HepG2 (cell line): ENCODE data around the gene YAP1. TPM values are rescaled to one million over a fixed set of nuclear protein-coding genes. Genes with fewer than 3 reads are reported as not detected.

Experiments
- ARHGAP35 ChIP-seq: sonication (generic); formaldehyde crosslinking; IDR thresholded peaks from 2 replicates; pipeline ENCODE4 v1.9.0; 2022; ENCODE audit warnings: mild to moderate bottlenecking, inconsistent platforms, moderate library complexity, missing genetic modification reagents, borderline replicate concordance
- CEBPG ChIP-seq: IDR thresholded peaks from 2 replicates; pipeline ENCODE4 v1.6.1; 2016
- MEF2D ChIP-seq: sonication (generic); formaldehyde crosslinking; IDR thresholded peaks from 2 replicates; pipeline ENCODE4 v1.5.1; 2020; ENCODE audit warnings: mild to moderate bottlenecking, missing genetic modification reagents
- PHF8 ChIP-seq: sonication (generic); formaldehyde crosslinking; IDR thresholded peaks from 2 replicates; pipeline ENCODE4 v1.5.0; 2020; ENCODE audit warnings: missing genetic modification reagents
- SCMH1 ChIP-seq: sonication (generic); formaldehyde crosslinking; IDR thresholded peaks from 2 replicates; pipeline ENCODE4 v1.9.0; 2021; ENCODE audit warnings: missing genetic modification reagents, mild to moderate bottlenecking, borderline replicate concordance
- SOX5 ChIP-seq: IDR thresholded peaks from 2 replicates; pipeline ENCODE4 v1.6.1; 2016; ENCODE audit warnings: borderline replicate concordance
- SUZ12 ChIP-seq: fragments of 150-350 bp; IDR thresholded peaks from 2 replicates; pipeline ENCODE4 v1.6.1; 2014; ENCODE audit warnings: low read depth, low read length
- TBP ChIP-seq: sonication (generic); formaldehyde crosslinking; IDR thresholded peaks from 2 replicates; pipeline ENCODE4 v1.5.0; 2020; ENCODE audit warnings: missing genetic modification reagents
- TCF7 ChIP-seq: sonication (generic); IDR thresholded peaks from 2 replicates; pipeline ENCODE4 v1.6.1; 2016; ENCODE audit warnings: antibody characterized with exemption, low read depth
- ZMYM2 ChIP-seq: sonication (generic); formaldehyde crosslinking; IDR thresholded peaks from 2 replicates; pipeline ENCODE4 v1.8.0; 2022; ENCODE audit warnings: mild to moderate bottlenecking, missing genetic modification reagents
- ZNF839 ChIP-seq: sonication (generic); formaldehyde crosslinking; IDR thresholded peaks from 2 replicates; pipeline ENCODE4 v1.4.0; 2020; ENCODE audit warnings: missing genetic modification reagents, mild to moderate bottlenecking, borderline replicate concordance
- ZNF841 ChIP-seq: sonication (generic); formaldehyde crosslinking; IDR thresholded peaks from 2 replicates; pipeline ENCODE4 v1.8.1; 2023; ENCODE audit warnings: missing genetic modification reagents, borderline replicate concordance
- ZSCAN31 ChIP-seq: sonication (generic); formaldehyde crosslinking; IDR thresholded peaks from 2 replicates; pipeline ENCODE4 v1.5.0; 2020; ENCODE audit warnings: low read depth, mild to moderate bottlenecking, missing genetic modification reagents
- ZSCAN9 ChIP-seq: IDR thresholded peaks from 2 replicates; pipeline ENCODE4 v1.6.1; 2016; ENCODE audit warnings: borderline replicate concordance
- polyA plus RNA-seq, 8 experiments: library from polyadenylated mRNA; depleted of rRNA in 3 of 8; stranded (reverse) in 7 of 8; unstranded in 1 of 8; fragments of >200 nt; fragmentation: Illumina TruSeq in 4 of 8; extraction: Trizol in 4 of 8; gene quantifications; 2 replicates each; pipeline versions ENCODE4 v1.2.1 to v1.2.3, GENCODE V29; 2011 to 2016; ENCODE audit warnings: low read depth in 4 of 8, missing spikeins in 1 of 8, mixed read lengths in 1 of 8; ENCODE audit not compliant: insufficient read depth in 1 of 8
- total RNA-seq, 5 experiments: library from RNA; depleted of rRNA; stranded (reverse); fragments of >200 nt; fragmentation: Illumina TruSeq; extraction: Trizol; gene quantifications; 2 replicates each; pipeline ENCODE4 v1.2.3, GENCODE V29; 2016; ENCODE audit warnings: low read depth in 1 of 5
- TF ChIP-seq, protein P1 (sequence below): sonication (generic); formaldehyde crosslinking; IDR thresholded peaks from 2 replicates; pipeline ENCODE4 v1.5.0; 2020; ENCODE audit warnings: mild to moderate bottlenecking, missing genetic modification reagents
- TF ChIP-seq, protein P2 (sequence below): IDR thresholded peaks from 2 replicates; pipeline ENCODE4 v1.6.1; 2016; ENCODE audit warnings: control low read depth
- TF ChIP-seq, protein P3 (sequence below): sonication (generic); formaldehyde crosslinking; IDR thresholded peaks from 2 replicates; pipeline ENCODE4 v1.5.1; 2020; ENCODE audit warnings: mild to moderate bottlenecking, missing genetic modification reagents, moderate library complexity
- TF ChIP-seq, protein P4 (sequence below): IDR thresholded peaks from 2 replicates; pipeline ENCODE4 v1.6.1; 2012; ENCODE audit warnings: low read length, improper control_type of control experiment
- TF ChIP-seq, protein P5 (sequence below): sonication (generic); formaldehyde crosslinking; IDR thresholded peaks from 2 replicates; pipeline ENCODE4 v1.4.0; 2020; ENCODE audit warnings: missing genetic modification reagents

The YAP1 gene
- total and polyA plus RNA-seq, 2 of the 13 experiments (the other 11 are each of a cell fraction or from before 2014, with no cell fraction given) = 59.5 to 91.0 TPM

GRCh38 chr11:102111787-102112508, 1.7 kb downstream of the YAP1 start (continued):
- TF ChIP-seq ZNF841 (CRISPR knock-in tag) (no peak), MEF2D (CRISPR knock-in tag) (peak; percentile 67), ZSCAN9 (CRISPR knock-in tag) (peak; percentile 56; the same call in 1 of the 2 replicates), CEBPG (no peak; the same call in none of the 2 replicates), ARHGAP35 (CRISPR knock-in tag) (no peak), PHF8 (no peak; the same call in none of the 2 replicates), TBP (CRISPR knock-in tag) (no peak), TCF7 (peak; percentile 87), SCMH1 (CRISPR knock-in tag) (no peak), ZMYM2 (CRISPR knock-in tag) (no peak), SUZ12 (no peak), SOX5 (CRISPR knock-in tag) (peak; percentile 54; the same call in 1 of the 2 replicates), ZNF839 (CRISPR knock-in tag) (no peak), ZSCAN31 (CRISPR knock-in tag) (no peak)
- TF ChIP-seq, protein P1, sequence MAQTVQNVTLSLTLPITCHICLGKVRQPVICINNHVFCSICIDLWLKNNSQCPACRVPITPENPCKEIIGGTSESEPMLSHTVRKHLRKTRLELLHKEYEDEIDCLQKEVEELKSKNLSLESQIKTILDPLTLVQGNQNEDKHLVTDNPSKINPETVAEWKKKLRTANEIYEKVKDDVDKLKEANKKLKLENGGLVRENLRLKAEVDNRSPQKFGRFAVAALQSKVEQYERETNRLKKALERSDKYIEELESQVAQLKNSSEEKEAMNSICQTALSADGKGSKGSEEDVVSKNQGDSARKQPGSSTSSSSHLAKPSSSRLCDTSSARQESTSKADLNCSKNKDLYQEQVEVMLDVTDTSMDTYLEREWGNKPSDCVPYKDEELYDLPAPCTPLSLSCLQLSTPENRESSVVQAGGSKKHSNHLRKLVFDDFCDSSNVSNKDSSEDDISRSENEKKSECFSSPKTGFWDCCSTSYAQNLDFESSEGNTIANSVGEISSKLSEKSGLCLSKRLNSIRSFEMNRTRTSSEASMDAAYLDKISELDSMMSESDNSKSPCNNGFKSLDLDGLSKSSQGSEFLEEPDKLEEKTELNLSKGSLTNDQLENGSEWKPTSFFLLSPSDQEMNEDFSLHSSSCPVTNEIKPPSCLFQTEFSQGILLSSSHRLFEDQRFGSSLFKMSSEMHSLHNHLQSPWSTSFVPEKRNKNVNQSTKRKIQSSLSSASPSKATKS (CRISPR knock-in tag) = no peak
- TF ChIP-seq, protein P2, sequence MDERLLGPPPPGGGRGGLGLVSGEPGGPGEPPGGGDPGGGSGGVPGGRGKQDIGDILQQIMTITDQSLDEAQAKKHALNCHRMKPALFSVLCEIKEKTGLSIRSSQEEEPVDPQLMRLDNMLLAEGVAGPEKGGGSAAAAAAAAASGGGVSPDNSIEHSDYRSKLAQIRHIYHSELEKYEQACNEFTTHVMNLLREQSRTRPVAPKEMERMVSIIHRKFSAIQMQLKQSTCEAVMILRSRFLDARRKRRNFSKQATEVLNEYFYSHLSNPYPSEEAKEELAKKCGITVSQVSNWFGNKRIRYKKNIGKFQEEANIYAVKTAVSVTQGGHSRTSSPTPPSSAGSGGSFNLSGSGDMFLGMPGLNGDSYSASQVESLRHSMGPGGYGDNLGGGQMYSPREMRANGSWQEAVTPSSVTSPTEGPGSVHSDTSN (CRISPR knock-in tag) = no peak
- TF ChIP-seq, protein P3, sequence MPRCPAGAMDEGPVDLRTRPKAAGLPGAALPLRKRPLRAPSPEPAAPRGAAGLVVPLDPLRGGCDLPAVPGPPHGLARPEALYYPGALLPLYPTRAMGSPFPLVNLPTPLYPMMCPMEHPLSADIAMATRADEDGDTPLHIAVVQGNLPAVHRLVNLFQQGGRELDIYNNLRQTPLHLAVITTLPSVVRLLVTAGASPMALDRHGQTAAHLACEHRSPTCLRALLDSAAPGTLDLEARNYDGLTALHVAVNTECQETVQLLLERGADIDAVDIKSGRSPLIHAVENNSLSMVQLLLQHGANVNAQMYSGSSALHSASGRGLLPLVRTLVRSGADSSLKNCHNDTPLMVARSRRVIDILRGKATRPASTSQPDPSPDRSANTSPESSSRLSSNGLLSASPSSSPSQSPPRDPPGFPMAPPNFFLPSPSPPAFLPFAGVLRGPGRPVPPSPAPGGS (CRISPR knock-in tag) = no peak
- TF ChIP-seq, protein P4, sequence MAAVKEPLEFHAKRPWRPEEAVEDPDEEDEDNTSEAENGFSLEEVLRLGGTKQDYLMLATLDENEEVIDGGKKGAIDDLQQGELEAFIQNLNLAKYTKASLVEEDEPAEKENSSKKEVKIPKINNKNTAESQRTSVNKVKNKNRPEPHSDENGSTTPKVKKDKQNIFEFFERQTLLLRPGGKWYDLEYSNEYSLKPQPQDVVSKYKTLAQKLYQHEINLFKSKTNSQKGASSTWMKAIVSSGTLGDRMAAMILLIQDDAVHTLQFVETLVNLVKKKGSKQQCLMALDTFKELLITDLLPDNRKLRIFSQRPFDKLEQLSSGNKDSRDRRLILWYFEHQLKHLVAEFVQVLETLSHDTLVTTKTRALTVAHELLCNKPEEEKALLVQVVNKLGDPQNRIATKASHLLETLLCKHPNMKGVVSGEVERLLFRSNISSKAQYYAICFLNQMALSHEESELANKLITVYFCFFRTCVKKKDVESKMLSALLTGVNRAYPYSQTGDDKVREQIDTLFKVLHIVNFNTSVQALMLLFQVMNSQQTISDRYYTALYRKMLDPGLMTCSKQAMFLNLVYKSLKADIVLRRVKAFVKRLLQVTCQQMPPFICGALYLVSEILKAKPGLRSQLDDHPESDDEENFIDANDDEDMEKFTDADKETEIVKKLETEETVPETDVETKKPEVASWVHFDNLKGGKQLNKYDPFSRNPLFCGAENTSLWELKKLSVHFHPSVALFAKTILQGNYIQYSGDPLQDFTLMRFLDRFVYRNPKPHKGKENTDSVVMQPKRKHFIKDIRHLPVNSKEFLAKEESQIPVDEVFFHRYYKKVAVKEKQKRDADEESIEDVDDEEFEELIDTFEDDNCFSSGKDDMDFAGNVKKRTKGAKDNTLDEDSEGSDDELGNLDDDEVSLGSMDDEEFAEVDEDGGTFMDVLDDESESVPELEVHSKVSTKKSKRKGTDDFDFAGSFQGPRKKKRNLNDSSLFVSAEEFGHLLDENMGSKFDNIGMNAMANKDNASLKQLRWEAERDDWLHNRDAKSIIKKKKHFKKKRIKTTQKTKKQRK = no peak
- TF ChIP-seq, protein P5, sequence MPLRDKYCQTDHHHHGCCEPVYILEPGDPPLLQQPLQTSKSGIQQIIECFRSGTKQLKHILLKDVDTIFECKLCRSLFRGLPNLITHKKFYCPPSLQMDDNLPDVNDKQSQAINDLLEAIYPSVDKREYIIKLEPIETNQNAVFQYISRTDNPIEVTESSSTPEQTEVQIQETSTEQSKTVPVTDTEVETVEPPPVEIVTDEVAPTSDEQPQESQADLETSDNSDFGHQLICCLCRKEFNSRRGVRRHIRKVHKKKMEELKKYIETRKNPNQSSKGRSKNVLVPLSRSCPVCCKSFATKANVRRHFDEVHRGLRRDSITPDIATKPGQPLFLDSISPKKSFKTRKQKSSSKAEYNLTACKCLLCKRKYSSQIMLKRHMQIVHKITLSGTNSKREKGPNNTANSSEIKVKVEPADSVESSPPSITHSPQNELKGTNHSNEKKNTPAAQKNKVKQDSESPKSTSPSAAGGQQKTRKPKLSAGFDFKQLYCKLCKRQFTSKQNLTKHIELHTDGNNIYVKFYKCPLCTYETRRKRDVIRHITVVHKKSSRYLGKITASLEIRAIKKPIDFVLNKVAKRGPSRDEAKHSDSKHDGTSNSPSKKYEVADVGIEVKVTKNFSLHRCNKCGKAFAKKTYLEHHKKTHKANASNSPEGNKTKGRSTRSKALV (CRISPR knock-in tag) = no peak
